WERI-Rb-1 (cell line): Measurements from ENCODE around the gene IGF2BP3.

ENCODE experiments used
- DNase-seq: peaks from one replicate; pipeline ENCODE4 v3.0.0-alpha.2; 2020
- H3K27ac ChIP-seq: fragments of 250-450 bp; sonication (Bioruptor Pico); 2 replicates; pipeline ENCODE4 v1.5.1; 2020; ENCODE audit warnings: mild to moderate bottlenecking, moderate library complexity
- H3K27me3 ChIP-seq: fragments of 250-450 bp; sonication (Bioruptor Pico); 2 replicates; pipeline ENCODE4 v1.5.1; 2021; ENCODE audit warnings: mild to moderate bottlenecking, low read depth, moderate library complexity; ENCODE audit not compliant: insufficient read depth, severe bottlenecking
- H3K36me3 ChIP-seq: fragments of 250-450 bp; sonication (Bioruptor Pico); 2 replicates; pipeline ENCODE4 v1.5.1; 2020; ENCODE audit warnings: mild to moderate bottlenecking, moderate library complexity
- H3K4me3 ChIP-seq: 2 replicates; pipeline ENCODE4 v1.5.1; 2011; ENCODE audit warnings: low read depth, mild to moderate bottlenecking, control low read depth, low read length
- H3K9me3 ChIP-seq: fragments of 250-450 bp; sonication (Bioruptor Pico); 2 replicates; pipeline ENCODE4 v1.5.1; 2021; ENCODE audit warnings: mild to moderate bottlenecking, moderate library complexity; ENCODE audit not compliant: severe bottlenecking
- TF ChIP-seq, protein P1 (sequence below): IDR thresholded peaks from 2 replicates; pipeline ENCODE4 v1.5.1; 2011; ENCODE audit warnings: low read depth, mild to moderate bottlenecking, control low read depth, inconsistent platforms, low read length

Gene IGF2BP3

DNA sequence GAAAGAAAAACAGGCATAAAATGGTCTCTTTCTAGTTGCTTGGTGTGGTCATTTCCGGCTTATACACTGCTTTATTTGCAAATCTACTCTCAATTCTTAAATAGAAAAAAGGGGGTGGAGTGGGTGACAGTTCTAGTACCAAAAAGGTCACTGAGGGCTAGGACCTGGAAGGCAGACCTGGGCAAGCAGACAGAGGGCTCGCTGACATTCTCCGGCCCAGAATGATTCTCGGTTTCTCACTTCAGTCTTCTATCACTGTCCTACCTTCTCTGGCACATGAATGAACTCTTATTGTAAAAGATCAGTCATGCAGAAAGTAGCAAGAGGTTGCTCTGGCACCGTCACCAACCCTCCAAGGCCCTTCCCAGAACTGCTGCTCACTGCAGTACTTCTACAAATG is 117.1 kb downstream of the IGF2BP3 start:
- Histone ChIP-seq H3K9me3 (no peaks in the 10 kb centered on the region), H3K27ac (no peak overlapping the region), H3K4me3 (no peak overlapping the region), H3K27me3 (no peaks in the 10 kb centered on the region), H3K36me3 (peaks cover 16% of the 10 kb centered on the region)
- TF ChIP-seq, protein P1, sequence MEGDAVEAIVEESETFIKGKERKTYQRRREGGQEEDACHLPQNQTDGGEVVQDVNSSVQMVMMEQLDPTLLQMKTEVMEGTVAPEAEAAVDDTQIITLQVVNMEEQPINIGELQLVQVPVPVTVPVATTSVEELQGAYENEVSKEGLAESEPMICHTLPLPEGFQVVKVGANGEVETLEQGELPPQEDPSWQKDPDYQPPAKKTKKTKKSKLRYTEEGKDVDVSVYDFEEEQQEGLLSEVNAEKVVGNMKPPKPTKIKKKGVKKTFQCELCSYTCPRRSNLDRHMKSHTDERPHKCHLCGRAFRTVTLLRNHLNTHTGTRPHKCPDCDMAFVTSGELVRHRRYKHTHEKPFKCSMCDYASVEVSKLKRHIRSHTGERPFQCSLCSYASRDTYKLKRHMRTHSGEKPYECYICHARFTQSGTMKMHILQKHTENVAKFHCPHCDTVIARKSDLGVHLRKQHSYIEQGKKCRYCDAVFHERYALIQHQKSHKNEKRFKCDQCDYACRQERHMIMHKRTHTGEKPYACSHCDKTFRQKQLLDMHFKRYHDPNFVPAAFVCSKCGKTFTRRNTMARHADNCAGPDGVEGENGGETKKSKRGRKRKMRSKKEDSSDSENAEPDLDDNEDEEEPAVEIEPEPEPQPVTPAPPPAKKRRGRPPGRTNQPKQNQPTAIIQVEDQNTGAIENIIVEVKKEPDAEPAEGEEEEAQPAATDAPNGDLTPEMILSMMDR = no peak
- DNase-seq = no peak

DNA sequence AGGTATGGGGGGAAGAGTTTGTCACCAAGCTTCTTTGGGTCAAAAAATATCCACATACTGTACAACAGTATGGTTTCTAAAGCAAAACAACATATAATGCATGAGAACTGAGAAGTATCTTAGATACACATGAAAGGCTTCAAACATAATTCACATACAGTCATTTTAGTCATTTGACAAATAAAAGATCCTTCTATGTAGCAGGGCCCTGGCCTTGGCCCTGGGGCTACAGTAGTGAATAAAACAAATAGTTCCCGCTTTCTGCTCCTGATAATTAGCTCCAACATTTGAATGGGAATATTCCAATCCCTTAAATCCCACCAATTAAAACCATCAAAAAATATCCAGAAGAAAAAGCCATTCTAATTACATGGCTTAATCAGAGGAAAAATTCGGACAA is 119.8 kb downstream of the IGF2BP3 start:
- no peak overlapping the region for H3K27ac ChIP-seq
- H3K27me3 ChIP-seq = no peaks in the 10 kb centered on the region
- peaks cover 31% of the 10 kb centered on the region for H3K36me3 ChIP-seq
- H3K4me3 ChIP-seq = no peak overlapping the region
- DNase-seq = no peak
- H3K9me3 ChIP-seq = no peaks in the 10 kb centered on the region
- TF ChIP-seq, protein P1 = no peak

- TF ChIP-seq, protein P1 = no peak
- DNase-seq = no peak
- no peak overlapping the region for H3K4me3 ChIP-seq
- H3K9me3 ChIP-seq = no peaks in the 10 kb centered on the region
- H3K36me3 ChIP-seq = peaks cover 36% of the 10 kb centered on the region
- H3K27me3 ChIP-seq = no peaks in the 10 kb centered on the region
- H3K27ac ChIP-seq = no peak overlapping the region
These were observed 120.7 kb downstream of the IGF2BP3 start for GRCh38 chr7:23349484-23350157.

- H3K27me3 ChIP-seq = no peaks in the 10 kb centered on the region
- peaks cover 52% of the 10 kb centered on the region for H3K36me3 ChIP-seq
- H3K4me3 ChIP-seq = no peak overlapping the region
- H3K27ac ChIP-seq = no peak overlapping the region
- DNase-seq = no peak
- no peaks in the 10 kb centered on the region for H3K9me3 ChIP-seq
- TF ChIP-seq, protein P1 = no peak
These were observed 122.6 kb downstream of the IGF2BP3 start for GRCh38 chr7:23347682-23348180.

- no peak for DNase-seq
- H3K27ac ChIP-seq = no peak overlapping the region
- H3K36me3 ChIP-seq = peaks cover 55% of the 10 kb centered on the region
- H3K27me3 ChIP-seq = no peaks in the 10 kb centered on the region
- H3K4me3 ChIP-seq = no peak overlapping the region
- TF ChIP-seq, protein P1 = no peak
- H3K9me3 ChIP-seq = no peaks in the 10 kb centered on the region
These were observed 123.1 kb downstream of the IGF2BP3 start for GRCh38 chr7:23347033-23347681.

DNA sequence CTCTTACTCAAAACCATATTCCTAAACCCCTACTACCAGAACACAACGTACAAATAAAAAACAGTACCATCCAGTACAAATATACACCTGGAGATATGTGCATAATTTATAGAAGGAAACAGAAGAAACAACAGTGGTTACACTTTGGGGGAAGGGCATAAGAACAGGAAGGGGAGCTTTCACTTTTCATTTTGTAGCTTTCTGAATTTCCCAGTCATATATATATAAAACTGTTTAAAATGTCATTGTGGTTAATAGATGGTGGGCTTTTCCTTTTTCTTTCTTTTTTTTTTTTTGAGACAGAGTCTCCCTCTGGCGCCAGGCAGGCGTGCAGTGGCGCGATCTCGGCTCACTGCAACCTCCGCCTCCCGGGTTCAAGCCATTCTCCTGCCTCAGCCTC is 124.0 kb downstream of the IGF2BP3 start:
- Histone ChIP-seq H3K27me3 (no peaks in the 10 kb centered on the region), H3K36me3 (peaks cover 60% of the 10 kb centered on the region), H3K4me3 (no peak overlapping the region), H3K27ac (no peak overlapping the region), H3K9me3 (no peaks in the 10 kb centered on the region)
- no peak for DNase-seq
- TF ChIP-seq, protein P1 = no peak
